H4 (cell line): Measurements from ENCODE around the gene ZNF638. TPM values are rescaled to one million over a fixed set of nuclear protein-coding genes. Genes with fewer than 3 reads are reported as not detected.

Experiments used
- DNase-seq: peaks from one replicate; pipeline ENCODE4 v3.0.0-alpha.2; 2015; ENCODE audit warnings: low spot score
- total RNA-seq: library from RNA; depleted of rRNA; stranded (reverse); fragments of >200 nt; shearing (Covaris generic); gene quantifications from 2 replicates; pipeline ENCODE4 v1.2.3, GENCODE V29; 2014; rRNA removed

Gene ZNF638
- total RNA-seq, 1 experiment from 2014 or later: 62.4 TPM

GRCh38 chr2:71472019-71472418 lies 140.4 kb downstream of the ZNF638 start:
- no peak for DNase-seq

GRCh38 chr2:71473346-71474031 lies 141.9 kb downstream of the ZNF638 start:
- DNase-seq: no peak

- no peak for DNase-seq
These were observed 142.6 kb downstream of the ZNF638 start for GRCh38 chr2:71474116-71474743.

- no peak for DNase-seq
These were observed 143.3 kb downstream of the ZNF638 start for GRCh38 chr2:71474744-71475397.

DNA sequence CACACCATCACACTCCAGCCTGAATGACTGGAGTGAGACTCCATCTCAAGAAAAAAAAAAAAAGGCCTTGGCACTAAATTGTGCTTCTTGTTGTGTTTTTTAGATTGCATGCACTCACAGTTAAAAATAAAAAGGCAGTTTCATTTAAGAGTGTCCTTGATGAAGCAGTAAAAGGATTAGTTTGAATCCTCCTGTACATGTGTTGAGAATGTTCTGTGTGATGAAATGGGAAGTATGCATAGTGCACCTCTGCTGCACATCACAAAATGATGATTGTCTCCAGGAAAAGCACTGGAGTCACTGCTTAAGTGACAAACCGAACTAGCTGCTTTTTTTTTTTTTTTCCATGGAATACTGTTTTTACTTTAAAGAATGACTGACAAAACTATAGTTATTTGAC lies 144.9 kb downstream of the ZNF638 start:
- no peak for DNase-seq

DNA sequence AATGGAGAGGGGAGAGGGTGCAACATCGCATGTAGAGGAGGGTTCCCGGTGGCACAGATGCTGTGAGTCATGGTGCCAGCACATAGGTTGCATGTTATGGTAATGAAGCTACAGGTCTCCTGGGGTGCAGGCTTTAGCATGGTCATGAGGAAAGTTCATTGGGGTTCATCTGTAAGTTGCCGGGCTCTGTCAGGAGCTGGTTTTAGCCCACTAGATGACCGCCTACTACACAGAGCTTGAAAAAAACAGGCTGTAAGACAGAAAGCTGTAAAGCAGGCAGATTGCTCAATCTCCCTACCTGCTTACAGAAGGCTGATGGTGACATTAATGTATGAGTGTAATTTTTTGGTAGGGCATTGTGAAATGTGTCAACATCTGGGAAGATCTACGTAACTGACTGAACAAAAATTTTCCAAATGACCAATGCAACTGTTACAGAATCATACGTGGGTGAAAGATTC lies 145.7 kb downstream of the ZNF638 start:
- DNase-seq: no peak

GRCh38 chr2:71478806-71479205 lies 147.2 kb downstream of the ZNF638 start:
- no peak for DNase-seq

GRCh38 chr2:71479261-71479660 lies 147.7 kb downstream of the ZNF638 start:
- DNase-seq: no peak

GRCh38 chr2:71481111-71481510 lies 149.5 kb downstream of the ZNF638 start:
- DNase-seq: no peak

GRCh38 chr2:71482055-71482454 lies 150.5 kb downstream of the ZNF638 start:
- DNase-seq: no peak

GRCh38 chr2:71483246-71483645 lies 151.7 kb downstream of the ZNF638 start:
- DNase-seq: no peak

DNA sequence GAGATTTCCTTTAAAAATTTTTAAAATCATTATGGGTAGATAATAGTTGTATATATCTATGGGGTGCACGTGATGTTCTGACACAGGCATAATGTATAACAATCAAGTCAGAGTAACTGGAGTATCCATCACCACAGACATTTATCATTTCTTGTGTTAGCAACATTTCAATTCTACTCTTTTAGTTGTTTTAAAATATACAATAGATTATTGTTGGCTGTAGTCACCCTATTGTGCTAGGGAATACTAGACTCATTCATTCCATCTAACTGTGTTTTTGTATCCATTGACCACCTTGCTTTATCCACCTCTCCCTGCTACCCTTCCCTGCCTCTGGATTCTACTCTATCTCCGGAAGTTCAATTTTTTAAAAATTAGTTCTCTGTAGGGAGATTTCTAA lies 152.8 kb downstream of the ZNF638 start:
- no peak for DNase-seq

Other genes starting within 250 kb of the ZNF638 start
- gene MCEE, start 201.6 kb upstream of the ZNF638 start, total RNA-seq: 7.3 and 8.4 TPM in 2 replicates
- 21.6 and 27.7 TPM in 2 replicates for gene MPHOSPH10, start 201.1 kb upstream of the ZNF638 start, total RNA-seq
- 1.1 and 1.7 TPM in 2 replicates for gene PAIP2B, start 104.7 kb upstream of the ZNF638 start, total RNA-seq
- 0.37 and 0.43 TPM in 2 replicates for gene DYSF, start 121.8 kb downstream of the ZNF638 start, total RNA-seq